GM21515 (cell line): Measurements from ENCODE around the gene SCAPER.

Experiments used
- ATAC-seq: cut with Tn5 transposase; IDR thresholded peaks from one replicate; pipeline ENCODE4 v1.9.1; 2021; ENCODE audit not compliant: unreplicated experiment

Gene SCAPER

GRCh38 chr15:76343313-76343996 lies 561.7 kb downstream of the SCAPER start:
- no peak for ATAC-seq

GRCh38 chr15:76342382-76343201 lies 562.5 kb downstream of the SCAPER start:
- ATAC-seq, result no peak

- ATAC-seq, result no peak
Measured at GRCh38 chr15:76342058-76342381, 563.1 kb downstream of the SCAPER start.

GRCh38 chr15:76341366-76342057 lies 563.6 kb downstream of the SCAPER start:
- ATAC-seq, result no peak

GRCh38 chr15:76340803-76341365 lies 564.3 kb downstream of the SCAPER start:
- ATAC-seq, result no peak

- ATAC-seq, result no peak
Measured at GRCh38 chr15:76340198-76340802, 564.8 kb downstream of the SCAPER start.

GRCh38 chr15:76339305-76340197 lies 565.6 kb downstream of the SCAPER start:
- no peak for ATAC-seq

GRCh38 chr15:76338486-76339304 lies 566.4 kb downstream of the SCAPER start:
- ATAC-seq, result no peak

GRCh38 chr15:76337696-76338485 lies 567.2 kb downstream of the SCAPER start:
- no peak for ATAC-seq

GRCh38 chr15:76337059-76337695 lies 568.0 kb downstream of the SCAPER start:
- no peak for ATAC-seq

GRCh38 chr15:76336254-76337058 lies 568.7 kb downstream of the SCAPER start, which contains the start of gene ISL2:
Gene ISL2, plus strand, starts transcription at chr15:76336773. Its CDS starts 111 bp downstream, at chr15:76336884.
- ATAC-seq, result peak; percentile 43

GRCh38 chr15:76335307-76336253 lies 569.6 kb downstream of the SCAPER start:
- ATAC-seq, result no peak

- ATAC-seq, result no peak
Measured at GRCh38 chr15:76334438-76335306, 570.5 kb downstream of the SCAPER start.

GRCh38 chr15:76333720-76334437 lies 571.3 kb downstream of the SCAPER start:
- ATAC-seq, result no peak
